KMS-11 (cell line): ENCODE data around the gene EEF1B2.

Experiments
- H2AFZ ChIP-seq: fragments of 200-600 bp; sonication (generic); 2 replicates; pipeline ENCODE4 v1.6.1; 2016; ENCODE audit warnings: antibody characterized with exemption, mixed run types, low read depth
- H3K27ac ChIP-seq: fragments of 200-600 bp; sonication (generic); 2 replicates; pipeline ENCODE4 v1.6.1; 2016; ENCODE audit warnings: mild to moderate bottlenecking, mixed run types
- H3K27me3 ChIP-seq: fragments of 200-600 bp; sonication (generic); 2 replicates; pipeline ENCODE4 v1.6.1; 2017; ENCODE audit warnings: mild to moderate bottlenecking, low read depth, mixed run types, moderate library complexity; ENCODE audit not compliant: insufficient read depth
- H3K36me3 ChIP-seq: fragments of 200-600 bp; sonication (generic); 2 replicates; pipeline ENCODE4 v1.6.1; 2017; ENCODE audit warnings: mild to moderate bottlenecking, mixed run types; ENCODE audit not compliant: insufficient read depth
- H3K4me1 ChIP-seq: fragments of 200-600 bp; sonication (generic); 2 replicates; pipeline ENCODE4 v1.6.1; 2016; ENCODE audit warnings: mild to moderate bottlenecking, low read depth, mixed run types; ENCODE audit not compliant: poor library complexity, severe bottlenecking
- H3K4me2 ChIP-seq: fragments of 200-600 bp; sonication (generic); 2 replicates; pipeline ENCODE4 v1.7.0; 2016; ENCODE audit warnings: mild to moderate bottlenecking, mixed run types
- H3K4me3 ChIP-seq: fragments of 200-600 bp; sonication (generic); IDR thresholded peaks from 2 replicates; pipeline ENCODE4 v1.6.1; 2017; ENCODE audit warnings: low read depth, low read length, mixed read lengths; ENCODE audit not compliant: insufficient read depth
- H3K79me2 ChIP-seq: fragments of 200-600 bp; sonication (generic); 2 replicates; pipeline ENCODE4 v1.6.1; 2016; ENCODE audit warnings: low read depth, mixed run types; ENCODE audit not compliant: insufficient read depth
- H3K9ac ChIP-seq: fragments of 200-600 bp; sonication (generic); 2 replicates; pipeline ENCODE4 v1.6.1; 2016; ENCODE audit warnings: mild to moderate bottlenecking, mixed run types
- H4K20me1 ChIP-seq: fragments of 200-600 bp; sonication (generic); 2 replicates; pipeline ENCODE4 v1.6.1; 2016; ENCODE audit warnings: mild to moderate bottlenecking, mixed run types; ENCODE audit not compliant: insufficient read depth
- TF ChIP-seq, protein P1 (sequence below): fragments of 200-600 bp; sonication (generic); conservative IDR thresholded peaks from 2 replicates; pipeline ENCODE4 v1.6.1; 2017; ENCODE audit warnings: low read depth, mild to moderate bottlenecking, antibody characterized with exemption, low read length, moderate library complexity, mixed read lengths

EEF1B2 gene

GRCh38 chr2:206192157-206192556, 32.5 kb downstream of the EEF1B2 start:
- Histone ChIP-seq H3K27me3 (no peaks in the 10 kb centered on the region), H3K4me1 (peaks cover 5% of the 10 kb centered on the region), H3K4me3 (no peak overlapping the region), H3K27ac (no peak overlapping the region), H3K36me3 (no peaks in the 10 kb centered on the region), H2AFZ (no peak overlapping the region), H3K79me2 (no peaks in the 10 kb centered on the region), H3K4me2 (no peak overlapping the region), H3K9ac (no peak overlapping the region), H4K20me1 (no peaks in the 10 kb centered on the region)
- TF ChIP-seq, protein P1, sequence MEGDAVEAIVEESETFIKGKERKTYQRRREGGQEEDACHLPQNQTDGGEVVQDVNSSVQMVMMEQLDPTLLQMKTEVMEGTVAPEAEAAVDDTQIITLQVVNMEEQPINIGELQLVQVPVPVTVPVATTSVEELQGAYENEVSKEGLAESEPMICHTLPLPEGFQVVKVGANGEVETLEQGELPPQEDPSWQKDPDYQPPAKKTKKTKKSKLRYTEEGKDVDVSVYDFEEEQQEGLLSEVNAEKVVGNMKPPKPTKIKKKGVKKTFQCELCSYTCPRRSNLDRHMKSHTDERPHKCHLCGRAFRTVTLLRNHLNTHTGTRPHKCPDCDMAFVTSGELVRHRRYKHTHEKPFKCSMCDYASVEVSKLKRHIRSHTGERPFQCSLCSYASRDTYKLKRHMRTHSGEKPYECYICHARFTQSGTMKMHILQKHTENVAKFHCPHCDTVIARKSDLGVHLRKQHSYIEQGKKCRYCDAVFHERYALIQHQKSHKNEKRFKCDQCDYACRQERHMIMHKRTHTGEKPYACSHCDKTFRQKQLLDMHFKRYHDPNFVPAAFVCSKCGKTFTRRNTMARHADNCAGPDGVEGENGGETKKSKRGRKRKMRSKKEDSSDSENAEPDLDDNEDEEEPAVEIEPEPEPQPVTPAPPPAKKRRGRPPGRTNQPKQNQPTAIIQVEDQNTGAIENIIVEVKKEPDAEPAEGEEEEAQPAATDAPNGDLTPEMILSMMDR: no peak

DNA sequence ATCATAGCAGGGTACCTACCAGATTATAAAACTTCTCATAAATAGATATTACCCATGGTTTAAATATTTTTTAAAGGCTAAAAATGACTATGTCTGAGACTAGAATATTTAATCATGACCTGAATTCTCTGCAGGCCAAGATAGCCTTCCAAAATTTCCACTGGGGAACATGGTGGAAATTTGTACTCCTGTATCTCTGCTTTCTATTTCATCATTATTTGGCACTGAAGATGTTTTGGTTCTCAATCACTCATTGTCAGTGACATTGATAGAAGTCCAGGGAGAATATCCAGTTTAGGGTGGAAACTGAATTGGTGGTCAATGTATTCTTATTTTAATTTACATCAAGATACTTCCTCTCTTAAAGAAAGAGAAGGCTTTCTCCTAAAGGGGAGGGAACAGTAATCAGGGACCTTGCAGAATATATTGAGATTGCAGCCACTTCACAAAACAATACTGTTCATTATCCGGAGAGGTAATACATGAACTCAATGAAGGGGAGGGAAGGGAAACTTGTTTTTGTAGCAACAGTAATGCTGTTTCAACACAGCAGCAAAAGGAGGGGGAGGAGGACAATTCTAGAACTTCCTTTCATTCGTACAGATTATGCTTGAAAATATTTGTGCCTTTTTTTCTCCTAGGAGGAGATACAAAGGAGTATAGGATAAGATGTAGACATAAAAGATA, 34.1 kb downstream of the EEF1B2 start:
- H3K4me3 ChIP-seq: no peak overlapping the region
- H3K79me2 ChIP-seq: no peaks in the 10 kb centered on the region
- H3K9ac ChIP-seq: no peak overlapping the region
- no peak overlapping the region for H3K4me2 ChIP-seq
- H3K4me1 ChIP-seq: peaks cover 4% of the 10 kb centered on the region
- H3K27ac ChIP-seq: no peak overlapping the region
- H3K27me3 ChIP-seq: no peaks in the 10 kb centered on the region
- H3K36me3 ChIP-seq: no peaks in the 10 kb centered on the region
- H4K20me1 ChIP-seq: no peaks in the 10 kb centered on the region
- TF ChIP-seq, protein P1: no peak
- H2AFZ ChIP-seq: no peak overlapping the region

DNA sequence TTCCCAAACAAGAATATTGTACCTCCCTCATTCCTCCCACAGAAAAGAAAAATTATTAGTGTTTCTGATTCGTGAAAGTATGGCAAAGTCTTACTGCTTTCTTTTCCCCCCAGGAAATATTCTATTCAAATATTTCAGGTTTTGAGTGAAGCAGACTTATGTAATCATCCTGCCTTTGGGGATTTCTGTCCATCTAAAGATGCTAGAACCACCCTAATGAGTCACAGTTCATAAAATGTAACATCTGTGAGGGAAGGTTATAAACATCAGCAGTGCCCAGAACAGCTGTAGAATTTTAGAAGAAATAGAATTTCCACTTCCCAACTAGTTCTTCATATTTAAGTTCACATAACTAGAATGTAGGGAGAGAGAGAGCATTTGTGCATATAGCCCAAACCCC, 39.0 kb downstream of the EEF1B2 start:
- Histone ChIP-seq H4K20me1 (no peaks in the 10 kb centered on the region), H3K9ac (no peak overlapping the region), H3K79me2 (no peaks in the 10 kb centered on the region), H3K36me3 (no peaks in the 10 kb centered on the region), H2AFZ (no peak overlapping the region), H3K4me2 (no peak overlapping the region), H3K4me1 (no peaks in the 10 kb centered on the region), H3K27ac (no peak overlapping the region), H3K4me3 (no peak overlapping the region), H3K27me3 (no peaks in the 10 kb centered on the region)
- TF ChIP-seq, protein P1: no peak

DNA sequence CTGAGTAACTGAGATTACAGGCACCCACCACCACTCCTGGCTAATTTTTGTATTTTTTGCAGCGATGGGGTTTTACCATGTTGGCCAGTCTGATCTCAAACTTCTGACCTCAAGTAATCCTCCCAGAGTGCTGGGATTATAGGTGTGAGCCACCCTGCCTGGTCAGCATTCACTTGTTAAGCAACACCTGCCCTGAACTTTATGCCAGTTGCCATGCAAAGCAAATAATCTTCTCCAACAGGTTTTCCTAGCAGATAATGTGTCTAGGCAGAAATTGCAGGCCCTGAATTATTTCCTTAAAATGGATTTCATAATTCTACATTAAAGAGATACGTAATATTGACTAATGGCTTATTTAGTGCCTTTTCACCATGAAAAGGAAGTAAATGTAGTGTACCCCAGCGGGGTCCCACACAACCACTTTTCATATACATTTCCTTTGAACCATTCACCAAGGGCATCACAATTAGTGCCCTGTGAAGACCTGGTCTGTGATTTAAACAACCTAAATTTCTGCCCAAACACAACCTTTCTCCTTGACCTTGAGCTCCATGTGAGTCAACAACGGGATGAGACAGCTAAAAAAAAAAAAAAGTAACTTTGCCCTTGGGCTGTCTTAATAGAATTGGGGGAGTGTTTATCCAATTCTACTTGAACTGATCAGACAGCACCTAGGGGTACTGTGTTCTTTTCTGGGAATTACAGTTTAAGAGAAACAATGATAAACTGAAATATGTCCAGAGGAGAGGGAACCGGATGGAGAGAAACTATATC, 41.6 kb downstream of the EEF1B2 start:
- no peak overlapping the region for H3K4me2 ChIP-seq
- H3K4me1 ChIP-seq: no peaks in the 10 kb centered on the region
- H3K27me3 ChIP-seq: no peaks in the 10 kb centered on the region
- H2AFZ ChIP-seq: no peak overlapping the region
- H3K4me3 ChIP-seq: no peak overlapping the region
- H4K20me1 ChIP-seq: no peaks in the 10 kb centered on the region
- no peaks in the 10 kb centered on the region for H3K79me2 ChIP-seq
- no peaks in the 10 kb centered on the region for H3K36me3 ChIP-seq
- TF ChIP-seq, protein P1: no peak
- no peak overlapping the region for H3K9ac ChIP-seq
- no peak overlapping the region for H3K27ac ChIP-seq
